Activated naive CD8-positive, alpha-beta T cell treated with anti-CD3 and anti-CD28 coated beads, Interleukin-2, amount 10 ng/mL, durations not matched to agents 7 days and 5 days (primary cell): ENCODE data around the gene VSTM1. TPM values are rescaled to one million over a fixed set of nuclear protein-coding genes. Genes with fewer than 3 reads are reported as not detected.
A peak's percentile ranks its signal among the peaks of the same experiment; 100 is the strongest.
"Not testable (repeated sequence)": the region's sequence is repeated elsewhere in the genome, so short reads cannot be mapped to it uniquely, and the experiment has no call there.

Experiments
- ATAC-seq: fragments of 150-1000 bp; cut with Tn5 transposase; one replicate; pipeline ENCODE4 v1.10.0; 2021; ENCODE audit warnings: low read depth, moderate library complexity
- POLR2A ChIA-PET: fragments of 350-600 bp; sonication (Branson Sonifier 250); formaldehyde crosslinking; loops from one replicate; lab custom pipeline; 2021; ENCODE audit warnings: antibody characterized with exemption; lab: Charles Lee
- DNase-seq: peaks from one replicate; pipeline ENCODE4 v3.0.0; 2021
- H3K27ac Mint-ChIP-seq: one replicate; pipeline ENCODE4 v1.8.0; 2022; ENCODE audit warnings: mild to moderate bottlenecking, mixed read lengths
- H3K27me3 Mint-ChIP-seq: one replicate; pipeline ENCODE4 v1.8.0; 2022; ENCODE audit warnings: mild to moderate bottlenecking, moderate library complexity, mixed read lengths
- H3K36me3 Mint-ChIP-seq: one replicate; pipeline ENCODE4 v1.8.0; 2021; ENCODE audit warnings: mild to moderate bottlenecking, mixed read lengths
- H3K4me1 Mint-ChIP-seq: one replicate; pipeline ENCODE4 v1.8.0; 2021; ENCODE audit warnings: mixed read lengths
- H3K4me3 Mint-ChIP-seq: one replicate; pipeline ENCODE4 v1.8.0; 2022; ENCODE audit warnings: mild to moderate bottlenecking, moderate library complexity, mixed read lengths
- H3K9me3 Mint-ChIP-seq: one replicate; pipeline ENCODE4 v1.8.0; 2021; ENCODE audit warnings: mixed read lengths
- total RNA-seq, 2 experiments: library from RNA; stranded (reverse); gene quantifications; one replicate each; pipeline ENCODE4 v1.2.3, GENCODE V29; 2021

Gene VSTM1, protein sequence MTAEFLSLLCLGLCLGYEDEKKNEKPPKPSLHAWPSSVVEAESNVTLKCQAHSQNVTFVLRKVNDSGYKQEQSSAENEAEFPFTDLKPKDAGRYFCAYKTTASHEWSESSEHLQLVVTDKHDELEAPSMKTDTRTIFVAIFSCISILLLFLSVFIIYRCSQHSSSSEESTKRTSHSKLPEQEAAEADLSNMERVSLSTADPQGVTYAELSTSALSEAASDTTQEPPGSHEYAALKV
- total RNA-seq, result not detected

DNA sequence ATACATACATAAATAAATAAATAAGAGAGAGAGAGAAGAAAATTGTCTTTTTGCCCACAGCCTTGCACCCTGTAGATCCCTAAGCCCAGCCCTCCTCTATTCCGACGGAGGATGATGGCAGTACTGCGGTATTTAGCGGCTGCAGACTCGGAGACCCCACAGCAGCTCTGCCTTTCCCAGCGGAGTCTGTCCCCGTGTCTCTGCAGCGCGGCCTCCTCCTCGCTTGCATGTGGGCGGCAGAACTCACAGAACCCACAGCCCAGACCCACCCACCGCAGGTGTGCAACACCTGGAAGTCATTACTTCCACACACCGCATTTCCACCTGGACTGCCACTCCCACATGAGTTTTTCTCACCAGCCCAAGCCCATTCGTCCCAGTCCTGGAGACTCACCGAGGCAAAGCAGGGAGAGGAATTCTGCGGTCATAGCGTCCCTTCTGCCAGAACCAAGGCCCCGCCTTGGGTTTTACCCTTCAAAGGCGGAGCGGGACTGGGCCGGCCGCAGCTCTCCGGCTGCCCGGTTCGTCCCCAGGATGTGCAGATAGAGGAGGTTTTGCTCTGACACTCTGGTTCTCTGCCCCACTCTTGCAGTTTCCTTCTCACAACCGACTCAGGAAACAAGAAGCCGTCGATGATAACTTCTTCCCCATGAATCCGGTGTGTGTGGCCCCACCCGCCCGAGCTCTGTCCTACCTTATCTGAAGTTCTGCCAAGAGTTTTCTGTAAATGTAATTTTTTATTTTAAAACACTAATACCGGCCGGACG lies at the start of gene VSTM1:
VSTM1 (minus strand) TSS at position 548 of the 767 bp plus-strand sequence; CDS start at position 428, 120 bp downstream.
- H3K4me3 Mint-ChIP-seq, result no peak within 1 kb of the TSS
- no peak within 1 kb of the TSS for H3K27ac Mint-ChIP-seq
- DNase-seq, result no peak
- no peaks in the 10 kb centered on the region for H3K9me3 Mint-ChIP-seq
- peaks cover 9% of the 10 kb centered on the region for H3K27me3 Mint-ChIP-seq
- POLR2A ChIA-PET, result no interaction called here
- no peak for ATAC-seq
- no peaks in the 10 kb centered on the region for H3K4me1 Mint-ChIP-seq
- H3K36me3 Mint-ChIP-seq, result no peaks in the 10 kb centered on the region

DNA sequence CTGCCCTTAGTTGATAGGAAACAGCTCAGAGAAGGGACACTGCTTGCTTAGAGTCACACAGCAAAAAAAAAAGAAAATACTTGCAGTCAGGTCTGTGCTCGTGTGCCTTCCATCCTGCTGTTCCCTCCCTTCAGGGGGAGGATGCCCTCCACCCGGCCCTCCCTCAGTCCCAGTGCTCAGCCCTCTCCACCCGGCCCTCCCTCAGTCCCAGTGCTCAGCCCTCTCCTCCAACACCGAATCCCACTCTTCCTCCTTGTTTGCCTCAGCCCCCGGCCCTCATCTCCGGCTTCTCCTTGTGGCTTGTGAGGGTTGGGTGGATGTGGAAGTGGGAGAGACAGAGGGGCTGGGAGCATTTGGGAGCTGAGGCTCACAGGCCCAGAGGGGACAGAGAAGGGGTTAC lies 46.0 kb upstream of the VSTM1 start:
- POLR2A ChIA-PET, result no interaction called here
- Mint-ChIP-seq H3K27ac (no peak overlapping the region), H3K4me1 (peaks cover 18% of the 10 kb centered on the region), H3K27me3 (no peaks in the 10 kb centered on the region), H3K4me3 (no peak overlapping the region), H3K36me3 (peaks cover 27% of the 10 kb centered on the region), H3K9me3 (no peaks in the 10 kb centered on the region)
- ATAC-seq, result no peak
- no peak for DNase-seq

DNA sequence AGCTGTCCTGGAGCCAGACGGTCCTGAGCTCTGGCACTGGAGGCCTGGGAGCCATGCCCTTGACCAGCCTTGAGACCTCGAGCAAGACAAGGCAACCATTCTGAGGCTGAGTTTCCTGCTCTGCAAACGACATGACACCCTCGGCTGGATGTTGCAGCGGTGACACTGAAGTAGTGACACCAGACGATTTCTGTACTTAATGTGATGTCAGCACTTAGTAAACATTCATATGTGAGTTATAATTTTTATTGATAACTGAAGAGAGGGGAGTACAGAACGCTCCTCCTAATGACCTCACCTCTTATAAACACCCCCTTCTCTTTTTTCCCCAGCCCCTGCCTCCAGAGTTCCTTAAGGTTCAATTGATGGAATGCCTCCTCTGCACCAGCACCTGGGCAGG lies 44.8 kb upstream of the VSTM1 start:
- ATAC-seq (no peak), DNase-seq (no peak)
- peaks cover 13% of the 10 kb centered on the region for H3K4me1 Mint-ChIP-seq
- no peak overlapping the region for H3K4me3 Mint-ChIP-seq
- H3K27ac Mint-ChIP-seq, result no peak overlapping the region
- H3K9me3 Mint-ChIP-seq, result no peaks in the 10 kb centered on the region
- H3K27me3 Mint-ChIP-seq, result no peaks in the 10 kb centered on the region
- POLR2A ChIA-PET, result no interaction called here
- H3K36me3 Mint-ChIP-seq, result peaks cover 24% of the 10 kb centered on the region

DNA sequence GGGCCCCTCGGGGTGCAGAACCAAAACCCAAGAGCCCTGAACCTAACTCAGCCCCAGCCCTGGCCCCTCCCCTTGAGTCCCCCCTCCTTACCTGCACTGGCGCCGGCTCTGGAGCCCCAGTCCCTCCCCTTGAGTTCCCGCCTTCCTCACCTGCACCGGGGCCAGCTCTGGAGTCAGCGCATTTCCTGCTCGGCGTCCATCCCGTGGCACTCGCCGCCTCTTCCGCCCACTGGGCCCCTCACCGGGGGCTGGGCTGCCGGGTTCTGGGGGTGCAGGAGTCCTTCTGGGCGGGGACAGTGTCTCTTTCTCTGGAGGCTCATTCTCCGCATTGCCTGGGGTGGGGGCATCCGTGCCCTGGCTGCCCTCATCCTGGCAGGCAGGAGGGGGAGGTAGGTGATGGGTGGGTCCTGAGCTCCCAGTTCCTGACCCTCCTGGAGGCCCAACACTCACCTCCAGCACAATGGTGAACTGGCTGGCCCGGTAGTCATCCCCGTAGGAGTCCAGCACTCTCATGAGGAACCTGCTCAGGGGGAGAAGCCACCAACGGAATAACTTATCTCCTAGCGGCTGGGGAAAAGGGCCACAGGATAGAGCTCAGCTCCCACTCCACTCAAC lies 44.3 kb upstream of the VSTM1 start:
- POLR2A ChIA-PET, result no interaction called here
- no peak for DNase-seq
- peaks cover 21% of the 10 kb centered on the region for H3K36me3 Mint-ChIP-seq
- no peak for ATAC-seq
- H3K4me1 Mint-ChIP-seq, result peaks cover 12% of the 10 kb centered on the region
- H3K27ac Mint-ChIP-seq, result no peak overlapping the region
- H3K27me3 Mint-ChIP-seq, result no peaks in the 10 kb centered on the region
- H3K4me3 Mint-ChIP-seq, result no peak overlapping the region
- H3K9me3 Mint-ChIP-seq, result no peaks in the 10 kb centered on the region

DNA sequence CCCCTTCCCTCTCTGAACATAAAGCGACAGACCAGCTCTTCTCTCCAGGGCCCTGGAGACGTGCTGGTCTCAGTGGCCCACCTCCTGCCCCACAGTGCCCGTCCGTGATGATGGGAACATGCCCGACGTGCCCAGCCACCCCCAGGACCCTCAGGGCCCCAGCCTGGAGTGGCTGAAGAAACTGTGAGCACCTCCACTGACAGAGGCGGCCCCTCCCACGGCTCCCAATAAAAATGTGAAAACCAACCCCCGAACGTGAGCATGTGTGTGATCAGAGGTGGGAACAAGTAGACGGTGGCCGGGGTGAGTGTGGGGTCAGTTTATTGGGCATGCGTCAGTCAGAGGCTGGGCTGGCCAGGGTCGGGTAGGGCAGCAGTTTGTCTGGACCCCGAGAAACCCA lies 43.0 kb upstream of the VSTM1 start:
- Mint-ChIP-seq H3K4me3 (no peak overlapping the region), H3K27ac (no peak overlapping the region), H3K9me3 (no peaks in the 10 kb centered on the region), H3K36me3 (peaks cover 21% of the 10 kb centered on the region), H3K27me3 (no peaks in the 10 kb centered on the region), H3K4me1 (peaks cover 15% of the 10 kb centered on the region)
- DNase-seq (peak; percentile 15), ATAC-seq (no peak)
- POLR2A ChIA-PET, result no interaction called here

DNA sequence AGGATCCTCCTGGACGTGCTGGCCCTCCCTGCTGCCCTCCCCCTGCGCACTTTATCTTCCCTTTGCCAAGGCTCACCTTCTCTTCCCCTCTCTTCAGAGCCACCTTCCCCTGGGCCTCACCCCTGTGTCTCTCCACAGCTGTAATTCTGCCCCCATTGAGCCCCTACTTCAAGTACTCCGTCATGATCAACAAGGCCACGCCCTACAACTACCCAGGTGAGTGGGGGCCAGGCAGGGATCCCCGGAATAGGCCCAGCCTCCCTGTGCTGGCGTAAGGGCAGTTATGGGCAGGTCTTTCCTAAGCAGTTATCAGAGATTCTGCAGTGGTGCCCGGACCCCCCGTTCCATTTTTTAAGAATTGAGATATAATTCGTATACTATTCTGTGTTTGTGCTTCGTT lies 42.1 kb upstream of the VSTM1 start:
- Mint-ChIP-seq H3K36me3 (peaks cover 18% of the 10 kb centered on the region), H3K9me3 (no peaks in the 10 kb centered on the region), H3K27me3 (no peaks in the 10 kb centered on the region), H3K4me3 (no peak overlapping the region), H3K4me1 (peaks cover 14% of the 10 kb centered on the region), H3K27ac (peak overlapping the region; percentile 15)
- peak; percentile 22 for DNase-seq
- ATAC-seq, result no peak
- POLR2A ChIA-PET, result no interaction called here

DNA sequence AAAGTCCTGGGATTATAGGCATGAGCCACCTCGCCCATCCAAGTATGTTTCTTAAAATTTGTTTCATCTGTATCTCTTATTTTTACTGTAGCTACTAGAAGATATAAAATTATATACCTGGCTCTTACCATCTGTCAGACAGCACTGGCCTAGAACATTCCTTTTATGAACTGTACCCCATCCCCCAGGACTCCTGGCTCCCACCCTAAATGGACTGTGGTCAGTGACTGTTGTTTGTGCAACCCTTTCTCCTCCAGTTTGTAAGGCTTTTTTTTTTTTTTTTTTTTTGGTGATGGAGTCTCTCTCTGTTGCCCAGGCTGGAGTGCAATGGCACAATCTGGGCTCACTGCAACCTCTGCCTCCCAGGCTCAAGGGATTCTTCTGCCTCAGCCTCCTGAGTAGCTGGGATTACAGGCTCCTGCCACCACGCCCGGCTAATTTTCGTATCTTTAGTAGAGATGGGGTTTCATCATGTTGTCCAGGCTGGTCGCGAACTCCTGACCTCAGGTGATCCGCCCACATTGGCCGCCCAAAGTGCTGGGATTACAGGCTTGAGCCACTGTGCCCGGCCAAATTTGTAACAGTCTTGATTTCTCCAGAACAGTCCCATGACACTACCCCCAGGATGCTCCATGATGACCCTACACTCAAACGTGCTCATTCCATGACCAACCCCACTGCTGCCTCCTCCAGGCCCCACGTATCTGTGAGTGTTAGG lies 41.5 kb upstream of the VSTM1 start:
- H3K36me3 Mint-ChIP-seq, result peaks cover 15% of the 10 kb centered on the region
- peak overlapping the region; percentile 15 for H3K27ac Mint-ChIP-seq
- ATAC-seq, result no peak
- no peaks in the 10 kb centered on the region for H3K27me3 Mint-ChIP-seq
- H3K9me3 Mint-ChIP-seq, result no peaks in the 10 kb centered on the region
- POLR2A ChIA-PET, result no interaction called here
- H3K4me3 Mint-ChIP-seq, result no peak overlapping the region
- peaks cover 13% of the 10 kb centered on the region for H3K4me1 Mint-ChIP-seq
- DNase-seq, result peak; percentile 25

DNA sequence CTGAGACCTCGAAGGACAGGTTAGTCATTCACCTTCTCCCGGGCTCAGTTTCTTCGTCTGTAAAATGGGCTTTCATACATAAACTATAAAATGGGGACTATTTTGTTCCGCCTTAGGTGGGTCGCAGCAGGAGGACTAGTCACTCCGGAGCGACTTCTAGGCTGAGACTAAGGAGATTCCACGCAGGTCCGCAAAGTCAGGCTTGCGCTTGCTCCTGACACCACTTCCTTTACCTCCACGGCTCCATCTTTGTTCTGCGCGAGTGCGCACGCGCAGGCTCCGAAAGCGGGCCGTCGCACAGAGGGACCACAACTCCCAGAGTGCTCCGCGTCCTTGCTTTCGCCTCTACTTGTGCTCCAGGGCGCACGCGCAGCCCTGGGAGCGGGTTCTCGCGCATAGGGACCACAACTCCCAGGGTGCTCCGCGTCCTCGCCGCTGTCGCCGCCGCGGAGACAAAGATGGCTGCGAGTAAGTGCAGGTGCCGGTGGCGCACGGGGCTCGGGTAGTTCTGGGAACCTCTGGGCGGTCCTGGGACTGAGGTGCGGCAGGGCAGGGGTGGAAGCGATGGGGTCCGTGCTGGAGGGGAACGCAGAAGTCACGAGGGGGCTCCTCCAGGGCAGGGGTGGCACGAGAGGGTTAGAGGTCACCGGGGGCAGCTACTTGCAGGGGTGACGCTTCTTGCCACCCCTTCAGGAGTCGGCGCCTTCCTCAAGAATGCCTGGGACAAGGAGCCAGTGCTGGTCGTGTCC lies 38.9 kb upstream of the VSTM1 start, which contains the start of gene NDUFA3:
NDUFA3 (plus strand) TSS at position 435 of the 749 bp plus-strand sequence; CDS start at position 459, 24 bp downstream.
- DNase-seq, result peak; percentile 98
- Mint-ChIP-seq H3K27ac (peak within 1 kb of the TSS; percentile 94), H3K9me3 (no peaks in the 10 kb centered on the region), H3K27me3 (no peaks in the 10 kb centered on the region), H3K4me1 (peaks cover 13% of the 10 kb centered on the region), H3K36me3 (peaks cover 12% of the 10 kb centered on the region), H3K4me3 (peak within 1 kb of the TSS; percentile 97)
- POLR2A ChIA-PET, result interaction anchor here (0.7 to 2.1 kb wide), 4 partner anchors 12 to 87 kb away, joined by 3 to 14 read pairs (median 6); partner anchors contain the start of genes MBOAT7, PRPF31 and TFPT
- ATAC-seq, result peak; percentile 98

DNA sequence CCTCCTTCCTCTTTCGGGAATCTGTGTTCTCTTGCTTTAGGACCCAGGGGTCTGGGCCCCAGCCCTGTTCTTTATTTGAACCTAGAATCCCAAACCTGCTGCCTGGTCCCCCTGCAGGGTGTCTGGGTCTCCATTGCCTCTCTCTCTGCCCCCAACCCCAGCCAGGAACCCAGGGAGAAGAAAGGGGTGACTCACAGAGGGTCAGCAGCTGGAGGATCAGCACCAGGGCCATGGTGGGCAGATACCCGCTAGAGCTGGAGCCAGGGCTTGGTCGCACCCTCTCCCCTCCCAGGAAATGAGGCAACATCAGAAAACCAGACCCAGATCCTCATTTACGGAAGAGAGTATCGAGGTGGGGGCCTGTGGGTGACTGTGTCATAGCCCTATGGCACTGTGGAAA lies 36.9 kb upstream of the VSTM1 start, which contains the start of gene OSCAR:
OSCAR (minus strand) TSS at position 243 of the 400 bp plus-strand sequence; CDS start at position 232, 11 bp downstream.
- Mint-ChIP-seq H3K27ac (peak within 1 kb of the TSS; percentile 69), H3K36me3 (peaks cover 3% of the 10 kb centered on the region), H3K4me1 (peaks cover 15% of the 10 kb centered on the region), H3K9me3 (no peaks in the 10 kb centered on the region), H3K27me3 (peaks cover 4% of the 10 kb centered on the region), H3K4me3 (peak within 1 kb of the TSS; percentile 16)
- ATAC-seq, result no peak
- POLR2A ChIA-PET, result no interaction called here
- DNase-seq, result no peak

DNA sequence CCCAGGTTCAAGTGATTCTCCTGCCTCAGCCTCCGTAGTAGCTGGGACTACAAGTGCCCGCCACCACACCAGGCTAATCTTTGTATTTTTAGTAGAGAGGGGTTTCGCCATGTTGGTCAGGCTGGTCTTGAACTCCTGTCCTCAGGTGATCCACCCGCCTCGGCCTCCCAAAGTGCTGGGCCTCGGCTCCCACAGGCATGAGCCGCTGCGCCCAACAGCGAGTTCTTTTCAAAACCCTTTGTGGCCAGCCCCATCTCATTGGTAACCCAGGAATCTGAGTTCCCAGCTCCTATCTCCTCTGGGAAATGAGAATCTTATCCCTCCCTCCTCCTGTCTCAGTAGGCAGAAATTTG lies 36.2 kb upstream of the VSTM1 start:
- not testable (repeated sequence) for H3K27me3 Mint-ChIP-seq

DNA sequence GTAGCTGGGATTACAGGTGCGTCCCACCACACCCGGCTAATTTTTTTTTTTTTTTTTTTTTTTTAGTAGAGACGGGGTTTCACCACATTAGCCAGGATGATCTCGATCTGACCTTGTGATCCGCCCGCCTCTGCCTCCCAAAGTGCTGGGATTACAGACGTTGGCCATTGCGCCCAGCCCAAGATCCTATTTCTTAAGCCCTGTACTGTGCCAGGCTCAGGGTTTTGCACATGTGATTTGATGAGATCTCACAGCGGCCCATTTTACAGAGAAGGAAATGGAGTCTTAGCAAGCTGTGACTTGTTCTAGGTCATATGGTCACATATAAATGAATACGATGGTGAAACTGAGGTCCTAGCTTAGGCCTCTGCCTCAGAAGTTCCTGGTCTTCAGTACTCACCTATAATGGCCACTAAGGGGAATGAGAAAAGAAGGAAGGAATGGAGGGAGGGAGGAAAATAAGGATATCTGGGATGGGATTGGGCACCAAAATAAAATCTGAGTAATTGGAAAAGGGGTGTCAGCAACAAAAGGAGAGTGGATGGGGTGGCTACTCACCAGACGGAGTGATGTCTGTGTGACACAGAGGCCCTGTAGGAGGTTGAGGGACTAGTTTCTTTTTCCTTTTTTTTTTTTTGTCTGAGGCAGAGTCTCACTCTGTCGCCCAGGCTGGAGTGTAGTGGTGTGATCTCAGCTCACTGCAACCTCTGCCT lies 35.6 kb upstream of the VSTM1 start:
- Mint-ChIP-seq H3K36me3 (no peaks in the 10 kb centered on the region), H3K27me3 (peaks cover 5% of the 10 kb centered on the region), H3K9me3 (no peaks in the 10 kb centered on the region), H3K4me1 (peaks cover 13% of the 10 kb centered on the region), H3K4me3 (no peak overlapping the region), H3K27ac (no peak overlapping the region)
- POLR2A ChIA-PET, result no interaction called here
- ATAC-seq (no peak), DNase-seq (no peak)

More for the DNA sequence above, 36.2 kb upstream of the VSTM1 start:
- H3K36me3 Mint-ChIP-seq, H3K4me3 Mint-ChIP-seq, H3K9me3 Mint-ChIP-seq, H3K27ac Mint-ChIP-seq, POLR2A ChIA-PET, DNase-seq, ATAC-seq: not testable (repeated sequence)
- H3K4me1 Mint-ChIP-seq, result peaks cover 14% of the 10 kb centered on the region

DNA sequence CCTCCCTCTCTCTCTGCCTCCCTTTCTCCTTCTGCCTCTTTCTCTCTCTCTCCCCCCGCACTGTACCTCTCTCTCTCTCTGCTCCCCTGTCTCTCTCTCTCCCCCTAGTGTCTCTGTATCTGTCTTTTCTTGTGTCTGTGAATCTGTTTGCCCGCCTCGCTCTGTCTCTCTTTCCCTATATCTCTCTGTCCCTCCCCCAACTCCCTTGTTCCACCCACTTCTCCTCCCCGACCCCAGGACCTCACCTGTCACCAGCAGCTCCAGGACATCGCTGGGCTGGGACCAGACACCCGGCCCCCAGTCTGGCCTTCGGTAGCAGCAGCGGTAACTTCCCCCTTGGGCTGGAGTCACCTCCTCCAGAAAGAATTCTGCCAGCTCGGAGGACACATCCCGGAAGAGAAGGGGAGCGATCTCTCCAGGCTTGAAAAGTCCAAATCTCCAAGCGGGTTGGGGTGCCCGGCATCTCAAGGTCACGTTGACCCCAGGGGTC lies 33.0 kb upstream of the VSTM1 start:
- ATAC-seq (no peak), DNase-seq (peak; percentile 53)

More for the DNA sequence above, 33.0 kb upstream of the VSTM1 start:
- peaks cover 1% of the 10 kb centered on the region for H3K36me3 Mint-ChIP-seq
- H3K27ac Mint-ChIP-seq, result peak overlapping the region; percentile 85
- peaks cover 11% of the 10 kb centered on the region for H3K27me3 Mint-ChIP-seq
- H3K4me1 Mint-ChIP-seq, result peaks cover 11% of the 10 kb centered on the region
- peaks cover 2% of the 10 kb centered on the region for H3K9me3 Mint-ChIP-seq
- peak overlapping the region; percentile 78 for H3K4me3 Mint-ChIP-seq
- POLR2A ChIA-PET, result interaction anchor here (0.6 to 1.5 kb wide), 4 partner anchors 16 to 40 kb away, joined by 3 to 5 read pairs (median 5); partner anchors contain the start of genes CNOT3, PRPF31 and TFPT
